ENCODE measurements around the gene NFATC1. TPM values are rescaled to one million over a fixed set of nuclear protein-coding genes. Genes with fewer than 3 reads are reported as not detected.

Gene NFATC1
- total RNA-seq, 2 donors from 2014 or later, result 27.6 to 40.8 TPM

- TF ChIP-seq, protein P1, sequence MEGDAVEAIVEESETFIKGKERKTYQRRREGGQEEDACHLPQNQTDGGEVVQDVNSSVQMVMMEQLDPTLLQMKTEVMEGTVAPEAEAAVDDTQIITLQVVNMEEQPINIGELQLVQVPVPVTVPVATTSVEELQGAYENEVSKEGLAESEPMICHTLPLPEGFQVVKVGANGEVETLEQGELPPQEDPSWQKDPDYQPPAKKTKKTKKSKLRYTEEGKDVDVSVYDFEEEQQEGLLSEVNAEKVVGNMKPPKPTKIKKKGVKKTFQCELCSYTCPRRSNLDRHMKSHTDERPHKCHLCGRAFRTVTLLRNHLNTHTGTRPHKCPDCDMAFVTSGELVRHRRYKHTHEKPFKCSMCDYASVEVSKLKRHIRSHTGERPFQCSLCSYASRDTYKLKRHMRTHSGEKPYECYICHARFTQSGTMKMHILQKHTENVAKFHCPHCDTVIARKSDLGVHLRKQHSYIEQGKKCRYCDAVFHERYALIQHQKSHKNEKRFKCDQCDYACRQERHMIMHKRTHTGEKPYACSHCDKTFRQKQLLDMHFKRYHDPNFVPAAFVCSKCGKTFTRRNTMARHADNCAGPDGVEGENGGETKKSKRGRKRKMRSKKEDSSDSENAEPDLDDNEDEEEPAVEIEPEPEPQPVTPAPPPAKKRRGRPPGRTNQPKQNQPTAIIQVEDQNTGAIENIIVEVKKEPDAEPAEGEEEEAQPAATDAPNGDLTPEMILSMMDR (IDR thresholded peaks at IDR 0.05), result no peak
- ATAC-seq (ENCODE audit: insufficient number of reproducible peaks, low FRiP score, low read depth) (no peak), DNase-seq (ENCODE audit: low spot score) (no peak)
- Histone ChIP-seq H3K27me3 (replicated peaks; ENCODE audit: insufficient read depth) (no peaks in the 10 kb centered on the region), H3K27ac (no peak overlapping the region), H3K4me1 (ENCODE audit: control insufficient read depth in 1 of 2, low read depth in 2 of 2) (no peaks in the 10 kb centered on the region), H3K36me3 (peaks cover 6% of the 10 kb centered on the region), H3K4me3 (no peak overlapping the region), H3K9me3 (no peaks in the 10 kb centered on the region)
Measured at GRCh38 chr18:79424880-79425568, 29.3 kb downstream of the NFATC1 start.

DNA sequence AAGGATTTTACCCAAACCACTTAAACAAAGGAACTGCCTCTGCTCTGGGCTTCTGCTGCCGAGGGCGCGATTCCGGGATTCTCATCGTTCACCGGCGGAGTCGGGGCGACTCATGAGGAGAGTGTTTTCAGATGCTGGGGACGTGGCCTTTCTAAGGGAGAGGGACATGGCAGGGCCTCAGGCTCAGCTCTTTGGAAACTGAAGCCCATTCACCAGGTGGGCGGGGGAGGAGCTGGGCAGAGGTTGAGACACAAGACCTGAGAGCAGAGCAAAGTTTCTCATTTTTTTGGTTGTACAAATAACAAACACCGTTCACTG, 29.8 kb downstream of the NFATC1 start:
- Histone ChIP-seq H3K4me3 (no peak overlapping the region), H3K9me3 (no peaks in the 10 kb centered on the region), H3K36me3 (peaks cover 6% of the 10 kb centered on the region), H3K4me1 (ENCODE audit: control insufficient read depth in 1 of 2, low read depth in 2 of 2) (no peaks in the 10 kb centered on the region), H3K27ac (no peak overlapping the region), H3K27me3 (replicated peaks; ENCODE audit: insufficient read depth) (no peaks in the 10 kb centered on the region)
- ATAC-seq (ENCODE audit: insufficient number of reproducible peaks, low FRiP score, low read depth), result no peak
- DNase-seq (ENCODE audit: low spot score), result no peak
- TF ChIP-seq, protein P1 (IDR thresholded peaks at IDR 0.05), result no peak

GRCh38 chr18:79426376-79427300, 30.9 kb downstream of the NFATC1 start:
- DNase-seq (ENCODE audit: low spot score) (no peak), ATAC-seq (ENCODE audit: insufficient number of reproducible peaks, low FRiP score, low read depth) (no peak)
- H3K36me3 ChIP-seq, result no peaks in the 10 kb centered on the region
- no peaks in the 10 kb centered on the region for H3K4me1 ChIP-seq (ENCODE audit: control insufficient read depth in 1 of 2, low read depth in 2 of 2)
- no peak overlapping the region for H3K4me3 ChIP-seq
- no peaks in the 10 kb centered on the region for H3K27me3 ChIP-seq (replicated peaks; ENCODE audit: insufficient read depth)
- H3K27ac ChIP-seq, result no peak overlapping the region
- no peaks in the 10 kb centered on the region for H3K9me3 ChIP-seq
- TF ChIP-seq, protein P1 (IDR thresholded peaks at IDR 0.05), result no peak

DNA sequence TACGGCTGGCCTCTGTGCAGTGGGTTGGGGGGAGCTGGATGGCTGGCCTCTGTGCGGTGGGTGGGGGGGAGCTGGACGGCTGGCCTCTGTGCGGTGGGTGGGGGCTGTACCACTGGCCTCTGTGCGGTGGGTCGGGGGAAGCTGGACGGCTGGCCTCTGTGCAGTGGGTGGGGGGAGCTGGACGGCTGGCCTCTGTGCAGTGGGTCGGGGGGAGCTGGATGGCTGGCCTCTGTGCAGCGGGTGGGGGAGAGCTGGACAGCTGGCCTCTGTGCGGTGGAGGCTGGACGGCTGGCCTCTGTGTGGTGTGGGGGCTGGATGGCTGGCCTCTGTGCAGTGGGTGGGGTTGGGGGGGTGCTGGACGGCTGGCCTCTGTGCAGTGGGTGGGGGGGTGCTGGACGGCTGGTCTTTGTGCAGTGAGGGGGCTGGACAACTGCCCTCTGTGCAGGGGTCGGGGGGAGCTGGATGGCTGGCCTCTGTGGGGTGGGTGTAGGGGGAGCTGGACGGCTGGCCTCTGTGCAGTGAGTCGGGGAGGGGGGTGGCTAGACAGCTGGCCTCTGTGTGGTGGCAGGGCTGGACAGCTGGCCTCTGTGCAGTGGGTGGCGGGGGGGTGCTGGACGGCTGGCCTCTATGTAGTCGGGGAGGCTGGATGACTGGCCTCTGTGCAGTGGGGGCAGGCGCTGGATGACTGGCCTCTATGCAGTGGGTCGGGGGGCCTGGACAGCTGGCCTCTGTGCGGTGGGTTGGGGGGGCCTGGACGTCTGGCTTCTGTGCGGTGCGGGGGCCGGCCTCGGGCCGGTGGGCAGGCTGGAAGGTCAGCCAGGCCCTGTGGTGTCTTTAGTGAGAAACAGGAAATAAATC, 31.9 kb downstream of the NFATC1 start:
- no peaks in the 10 kb centered on the region for H3K4me1 ChIP-seq (ENCODE audit: control insufficient read depth in 1 of 2, low read depth in 2 of 2)
- ATAC-seq (ENCODE audit: insufficient number of reproducible peaks, low FRiP score, low read depth), result no peak

More for the DNA sequence above, 31.9 kb downstream of the NFATC1 start:
- Histone ChIP-seq H3K27me3 (replicated peaks; ENCODE audit: insufficient read depth) (no peaks in the 10 kb centered on the region), H3K36me3 (no peaks in the 10 kb centered on the region), H3K27ac (no peak overlapping the region), H3K4me3 (no peak overlapping the region), H3K9me3 (no peaks in the 10 kb centered on the region)
- DNase-seq (ENCODE audit: low spot score), result no peak
- TF ChIP-seq, protein P1 (IDR thresholded peaks at IDR 0.05), result no peak
